Upper lobe of left lung (tissue), 6 donors: ENCODE results near the gene BICDL2. TPM values are rescaled to one million over a fixed set of nuclear protein-coding genes. Genes with fewer than 3 reads are reported as not detected.

Experiments
- ATAC-seq, 2 donors: fragments of 200-7000 bp; cut with Tn5 transposase; one replicate each; pipeline ENCODE4 v1.9.1; 2022; ENCODE audit warnings: mild to moderate bottlenecking in 2 of 2, moderate library complexity in 2 of 2; ENCODE audit not compliant: low FRiP score in 2 of 2
- DNase-seq, 2 donors: peaks; one replicate each; pipeline ENCODE4 v3.0.0-alpha.2; 2019 to 2020
- H3K27ac ChIP-seq, 4 donors: fragments of 200-600 bp; sonication (generic); one replicate each; pipeline ENCODE4 v1.5.1; 2016 to 2019
- H3K27me3 ChIP-seq, 4 donors: fragments of 200-600 bp; sonication (generic); one replicate each; pipeline ENCODE4 v1.5.1; 2017 to 2019
- H3K36me3 ChIP-seq, 4 donors: fragments of 200-600 bp; sonication (generic); one replicate each; pipeline ENCODE4 v1.5.1; 2016 to 2019
- H3K4me1 ChIP-seq, 4 donors: fragments of 200-600 bp; sonication (generic); one replicate each; pipeline ENCODE4 v1.5.1; 2018 to 2019
- H3K4me3 ChIP-seq, 4 donors: fragments of 200-600 bp; sonication (generic); one replicate each; pipeline ENCODE4 v1.5.1; 2017 to 2019; ENCODE audit warnings: mild to moderate bottlenecking in 2 of 4, moderate library complexity in 1 of 4
- H3K9me3 ChIP-seq, 4 donors: fragments of 200-600 bp; sonication (generic); one replicate each; pipeline ENCODE4 v1.5.1; 2018 to 2019
- EP300 ChIP-seq, 4 donors: sonication (generic); formaldehyde crosslinking; IDR thresholded peaks; one replicate each; pipeline ENCODE4 v1.5.1; 2017; ENCODE audit warnings: antibody characterized with exemption in 4 of 4, control low read depth in 2 of 4
- POLR2A ChIP-seq, 4 donors: fragments of 450-650 bp; IDR thresholded peaks; one replicate each; pipeline ENCODE4 v1.5.1; 2016 to 2017; ENCODE audit warnings: antibody characterized with exemption in 4 of 4, mild to moderate bottlenecking in 2 of 4
- POLR2AphosphoS5 ChIP-seq, 2 donors: sonication (generic); formaldehyde crosslinking; IDR thresholded peaks; one replicate each; pipeline ENCODE4 v1.5.1; 2017; ENCODE audit warnings: antibody characterized with exemption in 2 of 2
- WGBS, 2 donors: methylation state at CpG; one replicate each; pipeline ENCODE4 v1.1.5; 2017 to 2018; 5-methylcytosine and 5-hydroxymethylcytosine counted together
- total RNA-seq, 6 donors: library from RNA; depleted of rRNA in 4 of 6; stranded (reverse); fragments of >200 nt in 4 of 6; gene quantifications; one replicate each; pipeline versions ENCODE4 v1.1.0 to v1.2.1, GENCODE V29; 2016 to 2021
- TF ChIP-seq, protein P1 (sequence below), 6 experiments: fragments of 450-650 bp in 4 of 6; fragments of 200-600 bp in 2 of 6; sonication (generic) in 2 of 6; IDR thresholded peaks; one replicate each; pipeline ENCODE4 v1.5.1; 2016 to 2019; ENCODE audit warnings: antibody characterized with exemption in 6 of 6
- donor health status: DM: no; HTN: no; CAD: no; lungs with moderate emphysema.
- donor health status: DM: no; HTN: yes; CAD: no; lungs with severe emphysema.

Gene BICDL2
- total RNA-seq, 6 donors from 2014 or later, result 18.5 to 98.5 (median 35.0) TPM

DNA sequence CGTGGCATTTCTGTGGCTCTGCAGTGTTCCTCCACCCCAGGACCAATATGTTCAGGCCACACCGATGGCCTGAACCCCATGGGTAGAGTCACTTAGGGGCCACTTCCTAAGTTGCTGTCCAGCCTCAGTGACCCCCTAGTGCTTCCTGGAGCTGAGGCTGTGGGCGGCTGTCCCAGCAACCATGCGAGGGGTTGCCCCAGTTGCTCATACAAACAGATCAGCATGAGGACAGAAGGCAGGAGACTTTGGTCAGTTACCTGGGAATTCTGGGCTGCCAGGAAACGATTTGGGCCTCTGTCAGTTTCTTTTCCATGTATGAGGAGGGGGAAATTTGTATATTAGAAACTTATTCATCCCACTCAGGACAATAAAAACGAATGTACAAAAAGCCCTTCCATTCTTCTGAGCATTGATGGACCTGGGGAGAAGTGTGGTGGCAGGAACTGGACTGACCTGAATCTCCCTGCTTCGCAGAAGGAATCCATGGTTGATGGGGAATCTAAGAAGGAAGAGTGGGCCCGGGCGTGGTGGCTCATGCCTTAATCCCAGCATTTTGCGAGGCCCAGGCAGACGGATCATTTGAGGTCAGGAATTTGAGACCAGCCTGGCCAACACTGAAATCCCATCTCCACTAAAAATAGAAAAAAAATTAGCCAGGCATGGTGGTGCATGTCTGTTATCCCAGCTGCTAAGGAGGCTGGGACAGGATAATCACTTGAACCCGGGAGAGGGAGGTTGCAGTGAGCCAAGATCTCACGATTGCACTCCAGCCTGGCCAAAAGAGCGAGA lies 23.8 kb upstream of the BICDL2 start:
- peaks cover 29 to 38% (median 34%) of the 10 kb centered on the region in 4 donors for H3K4me1 ChIP-seq
- H3K4me3 ChIP-seq, result no peak overlapping the region
- H3K27me3 ChIP-seq, result no peaks in the 10 kb centered on the region
- H3K27ac ChIP-seq, result peak overlapping the region; percentile 88 to 98 (median 90)
- DNase-seq (no peak), ATAC-seq (no peak)
- TF ChIP-seq POLR2A (IDR thresholded peaks at IDR 0.05) (no peak), EP300 (IDR thresholded peaks at IDR 0.05) (no peak), POLR2AphosphoS5 (IDR thresholded peaks at IDR 0.05) (no peak)
- TF ChIP-seq, protein P1, sequence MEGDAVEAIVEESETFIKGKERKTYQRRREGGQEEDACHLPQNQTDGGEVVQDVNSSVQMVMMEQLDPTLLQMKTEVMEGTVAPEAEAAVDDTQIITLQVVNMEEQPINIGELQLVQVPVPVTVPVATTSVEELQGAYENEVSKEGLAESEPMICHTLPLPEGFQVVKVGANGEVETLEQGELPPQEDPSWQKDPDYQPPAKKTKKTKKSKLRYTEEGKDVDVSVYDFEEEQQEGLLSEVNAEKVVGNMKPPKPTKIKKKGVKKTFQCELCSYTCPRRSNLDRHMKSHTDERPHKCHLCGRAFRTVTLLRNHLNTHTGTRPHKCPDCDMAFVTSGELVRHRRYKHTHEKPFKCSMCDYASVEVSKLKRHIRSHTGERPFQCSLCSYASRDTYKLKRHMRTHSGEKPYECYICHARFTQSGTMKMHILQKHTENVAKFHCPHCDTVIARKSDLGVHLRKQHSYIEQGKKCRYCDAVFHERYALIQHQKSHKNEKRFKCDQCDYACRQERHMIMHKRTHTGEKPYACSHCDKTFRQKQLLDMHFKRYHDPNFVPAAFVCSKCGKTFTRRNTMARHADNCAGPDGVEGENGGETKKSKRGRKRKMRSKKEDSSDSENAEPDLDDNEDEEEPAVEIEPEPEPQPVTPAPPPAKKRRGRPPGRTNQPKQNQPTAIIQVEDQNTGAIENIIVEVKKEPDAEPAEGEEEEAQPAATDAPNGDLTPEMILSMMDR (IDR thresholded peaks at IDR 0.05), result no peak
- H3K36me3 ChIP-seq, result no peaks in the 10 kb centered on the region
- H3K9me3 ChIP-seq, result no peaks in the 10 kb centered on the region
- WGBS, 2 donors, result 89 to 92% methylated on average over 14 of the region's 14 CpGs

DNA sequence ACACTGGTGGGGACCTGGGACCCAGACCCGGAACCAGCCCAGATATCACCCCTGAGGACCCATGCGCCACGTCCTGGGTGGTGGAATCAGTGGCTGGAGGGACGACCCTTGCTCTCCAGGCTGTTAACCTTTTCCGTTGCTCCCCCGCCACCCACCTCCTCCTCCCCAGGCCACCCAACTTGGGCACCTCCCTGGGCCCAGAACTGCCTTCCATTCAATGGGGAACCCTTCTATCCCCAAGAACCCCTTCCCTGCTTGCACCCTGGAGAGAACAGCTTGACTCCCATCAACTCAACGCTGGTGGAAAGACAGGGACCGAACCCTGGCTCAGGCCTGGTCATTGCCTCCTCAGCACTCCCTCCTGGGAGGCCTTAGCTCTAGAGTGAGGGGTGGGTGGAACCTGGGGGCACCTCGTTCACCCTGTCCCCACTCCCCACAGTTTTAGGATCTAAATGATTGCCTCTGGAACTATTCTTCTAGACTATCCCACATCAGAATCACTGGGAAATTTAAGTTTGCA lies 23.0 kb upstream of the BICDL2 start:
- no peaks in the 10 kb centered on the region for H3K9me3 ChIP-seq
- H3K36me3 ChIP-seq, result no peaks in the 10 kb centered on the region
- TF ChIP-seq POLR2A (IDR thresholded peaks at IDR 0.05) (no peak), POLR2AphosphoS5 (IDR thresholded peaks at IDR 0.05) (no peak), EP300 (IDR thresholded peaks at IDR 0.05) (no peak)
- TF ChIP-seq, protein P1 (IDR thresholded peaks at IDR 0.05), result no peak
- 49 to 59% methylated on average over 8 to 9 of the region's 9 CpGs for WGBS, 2 donors
- peak overlapping the region; percentile 88 to 98 (median 90) for H3K27ac ChIP-seq
- H3K27me3 ChIP-seq, result no peaks in the 10 kb centered on the region
- ATAC-seq (no peak), DNase-seq (no peak)
- peaks cover 24 to 38% (median 30%) of the 10 kb centered on the region in 4 donors for H3K4me1 ChIP-seq
- peak overlapping the region in 3 of 4 donors; percentile 71 to 95 (median 72) for H3K4me3 ChIP-seq

DNA sequence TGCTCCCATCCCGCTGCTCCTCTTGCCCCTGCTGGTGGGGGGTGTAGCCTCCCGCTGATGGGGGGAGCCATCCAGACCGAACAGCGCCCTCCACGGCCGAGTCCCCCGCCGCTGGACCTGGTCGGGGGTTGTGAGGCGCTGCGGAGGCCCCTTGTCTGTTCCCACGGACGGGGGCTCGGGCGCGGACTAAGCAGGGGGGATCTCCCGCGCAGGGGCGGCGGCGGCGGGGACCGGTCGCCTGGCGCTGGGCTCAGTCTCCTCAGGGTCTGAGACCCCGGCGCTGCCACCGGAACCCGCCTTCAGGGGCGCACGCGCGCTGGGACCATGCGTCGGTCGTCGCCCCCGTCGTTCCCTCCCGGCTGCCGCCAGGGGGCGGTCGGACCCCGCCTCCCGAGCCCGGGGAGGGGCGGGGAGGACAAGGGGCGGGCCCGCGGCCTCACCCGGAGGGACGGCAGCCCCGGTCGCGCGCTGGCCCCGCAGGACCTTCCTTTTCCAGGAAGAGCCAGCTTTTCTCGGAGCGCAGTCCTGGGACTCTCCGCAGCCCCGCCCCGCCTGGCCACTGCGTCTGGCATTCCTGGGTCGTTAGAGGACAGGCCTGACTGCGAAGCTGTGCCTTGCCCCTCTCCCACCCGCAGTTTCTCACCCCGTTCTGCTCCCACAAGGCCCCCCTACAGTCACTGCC lies 22.4 kb upstream of the BICDL2 start:
- H3K4me3 ChIP-seq, result peak overlapping the region; percentile 71 to 95 (median 77)
- H3K36me3 ChIP-seq, result no peaks in the 10 kb centered on the region
- WGBS, 2 donors, result 0% methylated on average over 10 to 14 of the region's 67 CpGs
- H3K4me1 ChIP-seq, result peaks cover 20 to 40% (median 27%) of the 10 kb centered on the region in 4 donors
- TF ChIP-seq POLR2A (IDR thresholded peaks at IDR 0.05) (peak in 1 of 4 donors; percentile 72), POLR2AphosphoS5 (IDR thresholded peaks at IDR 0.05) (peak; percentile 81 to 82), EP300 (IDR thresholded peaks at IDR 0.05) (peak in 2 of 4 donors; percentile 90 to 93)
- TF ChIP-seq, protein P1 (IDR thresholded peaks at IDR 0.05), result peak; percentile 98 to 100 (median 100)
- no peaks in the 10 kb centered on the region for H3K27me3 ChIP-seq
- ATAC-seq (peak; percentile 95 to 99), DNase-seq (peak; percentile 94 to 98)
- H3K9me3 ChIP-seq, result no peaks in the 10 kb centered on the region
- peak overlapping the region; percentile 88 to 98 (median 90) for H3K27ac ChIP-seq

DNA sequence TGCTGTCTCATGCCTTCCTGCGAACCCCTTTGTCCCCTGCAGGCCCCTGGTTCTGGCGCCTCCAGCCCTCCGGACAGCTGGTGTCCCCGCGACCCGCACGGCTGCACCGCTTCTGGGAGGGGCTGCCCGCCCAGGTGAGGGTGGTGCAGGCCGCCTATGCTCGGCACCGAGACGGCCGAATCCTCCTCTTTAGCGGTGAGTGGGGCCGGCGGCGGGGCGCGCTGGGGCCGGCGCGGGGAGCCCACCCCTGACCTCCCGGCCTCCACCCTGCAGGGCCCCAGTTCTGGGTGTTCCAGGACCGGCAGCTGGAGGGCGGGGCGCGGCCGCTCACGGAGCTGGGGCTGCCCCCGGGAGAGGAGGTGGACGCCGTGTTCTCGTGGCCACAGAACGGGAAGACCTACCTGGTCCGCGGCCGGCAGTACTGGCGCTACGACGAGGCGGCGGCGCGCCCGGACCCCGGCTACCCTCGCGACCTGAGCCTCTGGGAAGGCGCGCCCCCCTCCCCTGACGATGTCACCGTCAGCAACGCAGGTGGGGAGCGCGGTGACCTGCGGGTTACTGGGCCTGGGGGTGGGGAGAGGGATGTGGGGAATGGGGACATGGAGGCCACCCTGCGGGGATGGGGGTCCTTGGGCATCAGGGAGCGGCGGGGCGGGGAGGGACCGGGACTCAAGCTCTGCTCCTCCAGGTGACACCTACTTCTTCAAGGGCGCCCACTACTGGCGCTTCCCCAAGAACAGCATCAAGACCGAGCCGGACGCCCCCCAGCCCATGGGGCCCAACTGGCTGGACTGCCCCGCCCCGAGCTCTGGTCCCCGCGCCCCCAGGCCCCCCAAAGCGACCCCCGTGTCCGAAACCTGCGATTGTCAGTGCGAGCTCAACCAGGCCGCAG lies 21.6 kb upstream of the BICDL2 start:
- peak; percentile 25 to 34 for ATAC-seq
- Histone ChIP-seq H3K4me3 (peak overlapping the region; percentile 71 to 95 (median 77)), H3K27me3 (no peaks in the 10 kb centered on the region), H3K27ac (peak overlapping the region; percentile 88 to 98 (median 90)), H3K4me1 (peaks cover 20 to 40% (median 27%) of the 10 kb centered on the region in 4 donors), H3K9me3 (no peaks in the 10 kb centered on the region), H3K36me3 (no peaks in the 10 kb centered on the region)
- peak; percentile 73 to 91 for DNase-seq
- TF ChIP-seq, protein P1 (IDR thresholded peaks at IDR 0.05), result peak in 1 of 6 experiments; percentile 28
- TF ChIP-seq EP300 (IDR thresholded peaks at IDR 0.05), result no peak
- WGBS, 2 donors, result 8% methylated on average over 33 of the region's 77 CpGs; no CpG with 5 or more reads in 1 of the 2 donors
